NCI-H2196 treated with DMSO at 0.1 percent for 48 hours (cell line): ENCODE data around the gene CWC27.

Experiments
- DNase-seq: peaks from one replicate; lab custom pipeline; 2025; ENCODE audit not compliant: unreplicated experiment; lab: John Stamatoyannopoulos, UW

The CWC27 gene

GRCh38 chr5:64971990-64972389, 203.3 kb downstream of the CWC27 start:
- no peak for DNase-seq

- DNase-seq = no peak
Observed at GRCh38 chr5:64972591-64972990, 203.9 kb downstream of the CWC27 start.

- no peak for DNase-seq
Observed at GRCh38 chr5:64973215-64973614, 204.5 kb downstream of the CWC27 start.

- DNase-seq = no peak
Observed at GRCh38 chr5:64977779-64978178, 209.0 kb downstream of the CWC27 start.

- no peak for DNase-seq
Observed at GRCh38 chr5:64978546-64978945, 209.8 kb downstream of the CWC27 start.

GRCh38 chr5:64979531-64979930, 210.8 kb downstream of the CWC27 start:
- DNase-seq = no peak

- DNase-seq = no peak
Observed at GRCh38 chr5:64980176-64980575, 211.4 kb downstream of the CWC27 start.

- DNase-seq = no peak
Observed at GRCh38 chr5:64987768-64988167, 219.0 kb downstream of the CWC27 start.

GRCh38 chr5:65009207-65009606, 240.5 kb downstream of the CWC27 start:
- no peak for DNase-seq

- DNase-seq = no peak
Observed at GRCh38 chr5:65010841-65011240, 242.1 kb downstream of the CWC27 start.

GRCh38 chr5:65012301-65012892, 243.7 kb downstream of the CWC27 start:
- DNase-seq = no peak

GRCh38 chr5:65013166-65013565, 244.4 kb downstream of the CWC27 start:
- DNase-seq = no peak

- DNase-seq = no peak
Observed at GRCh38 chr5:65014769-65015168, 246.0 kb downstream of the CWC27 start.

- DNase-seq = no peak
Observed at GRCh38 chr5:65015767-65016166, 247.0 kb downstream of the CWC27 start.

GRCh38 chr5:65017636-65018035, 248.9 kb downstream of the CWC27 start:
- DNase-seq = no peak

GRCh38 chr5:65018763-65019162, 250.0 kb downstream of the CWC27 start:
- no peak for DNase-seq

GRCh38 chr5:65020492-65020891, 251.8 kb downstream of the CWC27 start:
- DNase-seq = no peak

- no peak for DNase-seq
Observed at GRCh38 chr5:65021527-65022226, 252.9 kb downstream of the CWC27 start.

- DNase-seq = no peak
Observed at GRCh38 chr5:65022932-65023331, 254.2 kb downstream of the CWC27 start.

- no peak for DNase-seq
Observed at GRCh38 chr5:65024681-65025080, 256.0 kb downstream of the CWC27 start.

GRCh38 chr5:65026816-65027548, 258.3 kb downstream of the CWC27 start:
- no peak for DNase-seq

GRCh38 chr5:65029178-65029577, 260.4 kb downstream of the CWC27 start:
- no peak for DNase-seq
